ENCODE results near the gene RRP9.
"Not testable (repeated sequence)": the region's sequence is repeated elsewhere in the genome, so short reads cannot be mapped to it uniquely, and the experiment has no call there.

DNA sequence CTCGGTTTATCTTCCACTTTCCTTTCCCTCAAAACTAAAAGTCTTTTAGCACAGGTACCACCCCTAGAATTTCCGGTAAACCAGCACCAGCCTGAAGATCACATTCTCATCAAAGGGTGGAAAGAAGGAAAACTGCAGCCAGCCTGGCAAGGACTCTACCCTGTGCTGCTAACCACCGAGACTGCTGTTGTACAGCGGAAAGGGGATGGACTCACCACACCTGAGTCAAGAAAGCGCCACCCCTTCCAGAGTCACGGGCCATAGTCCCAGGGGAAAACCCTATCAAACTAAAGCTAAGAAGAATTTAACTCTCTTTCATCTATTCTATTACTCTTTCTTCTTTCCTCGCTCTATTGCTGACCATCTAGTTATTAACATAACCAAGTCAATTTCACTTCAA is 41.7 kb downstream of the RRP9 start:
- TF ChIP-seq, protein P1, sequence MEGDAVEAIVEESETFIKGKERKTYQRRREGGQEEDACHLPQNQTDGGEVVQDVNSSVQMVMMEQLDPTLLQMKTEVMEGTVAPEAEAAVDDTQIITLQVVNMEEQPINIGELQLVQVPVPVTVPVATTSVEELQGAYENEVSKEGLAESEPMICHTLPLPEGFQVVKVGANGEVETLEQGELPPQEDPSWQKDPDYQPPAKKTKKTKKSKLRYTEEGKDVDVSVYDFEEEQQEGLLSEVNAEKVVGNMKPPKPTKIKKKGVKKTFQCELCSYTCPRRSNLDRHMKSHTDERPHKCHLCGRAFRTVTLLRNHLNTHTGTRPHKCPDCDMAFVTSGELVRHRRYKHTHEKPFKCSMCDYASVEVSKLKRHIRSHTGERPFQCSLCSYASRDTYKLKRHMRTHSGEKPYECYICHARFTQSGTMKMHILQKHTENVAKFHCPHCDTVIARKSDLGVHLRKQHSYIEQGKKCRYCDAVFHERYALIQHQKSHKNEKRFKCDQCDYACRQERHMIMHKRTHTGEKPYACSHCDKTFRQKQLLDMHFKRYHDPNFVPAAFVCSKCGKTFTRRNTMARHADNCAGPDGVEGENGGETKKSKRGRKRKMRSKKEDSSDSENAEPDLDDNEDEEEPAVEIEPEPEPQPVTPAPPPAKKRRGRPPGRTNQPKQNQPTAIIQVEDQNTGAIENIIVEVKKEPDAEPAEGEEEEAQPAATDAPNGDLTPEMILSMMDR (IDR thresholded peaks at IDR 0.05): not testable (repeated sequence)
- TF ChIP-seq, protein P2, sequence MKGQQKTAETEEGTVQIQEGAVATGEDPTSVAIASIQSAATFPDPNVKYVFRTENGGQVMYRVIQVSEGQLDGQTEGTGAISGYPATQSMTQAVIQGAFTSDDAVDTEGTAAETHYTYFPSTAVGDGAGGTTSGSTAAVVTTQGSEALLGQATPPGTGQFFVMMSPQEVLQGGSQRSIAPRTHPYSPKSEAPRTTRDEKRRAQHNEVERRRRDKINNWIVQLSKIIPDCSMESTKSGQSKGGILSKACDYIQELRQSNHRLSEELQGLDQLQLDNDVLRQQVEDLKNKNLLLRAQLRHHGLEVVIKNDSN (CRISPR knock-in tag; IDR thresholded peaks at IDR 0.05): not testable (repeated sequence)
- TF ChIP-seq, protein P3, sequence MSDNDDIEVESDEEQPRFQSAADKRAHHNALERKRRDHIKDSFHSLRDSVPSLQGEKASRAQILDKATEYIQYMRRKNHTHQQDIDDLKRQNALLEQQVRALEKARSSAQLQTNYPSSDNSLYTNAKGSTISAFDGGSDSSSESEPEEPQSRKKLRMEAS (CRISPR knock-in tag; IDR thresholded peaks at IDR 0.05): not testable (repeated sequence)
- not testable (repeated sequence) for TF ChIP-seq KAT7 (CRISPR knock-in tag; IDR thresholded peaks at IDR 0.05; ENCODE audit: borderline replicate concordance)
- TF ChIP-seq, protein P4, sequence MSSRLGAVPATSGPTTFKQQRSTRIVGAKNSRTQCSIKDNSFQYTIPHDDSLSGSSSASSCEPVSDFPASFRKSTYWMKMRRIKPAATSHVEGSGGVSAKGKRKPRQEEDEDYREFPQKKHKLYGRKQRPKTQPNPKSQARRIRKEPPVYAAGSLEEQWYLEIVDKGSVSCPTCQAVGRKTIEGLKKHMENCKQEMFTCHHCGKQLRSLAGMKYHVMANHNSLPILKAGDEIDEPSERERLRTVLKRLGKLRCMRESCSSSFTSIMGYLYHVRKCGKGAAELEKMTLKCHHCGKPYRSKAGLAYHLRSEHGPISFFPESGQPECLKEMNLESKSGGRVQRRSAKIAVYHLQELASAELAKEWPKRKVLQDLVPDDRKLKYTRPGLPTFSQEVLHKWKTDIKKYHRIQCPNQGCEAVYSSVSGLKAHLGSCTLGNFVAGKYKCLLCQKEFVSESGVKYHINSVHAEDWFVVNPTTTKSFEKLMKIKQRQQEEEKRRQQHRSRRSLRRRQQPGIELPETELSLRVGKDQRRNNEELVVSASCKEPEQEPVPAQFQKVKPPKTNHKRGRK (CRISPR knock-in tag; IDR thresholded peaks at IDR 0.05; ENCODE audit: borderline replicate concordance): not testable (repeated sequence)

Measured in WTC11 (cell line).